K562 (cell line): ENCODE measurements around the gene BPIFB2. TPM values are rescaled to one million over a fixed set of nuclear protein-coding genes. Genes with fewer than 3 reads are reported as not detected.

Experiments used
- ATAC-seq: fragments of 200-7000 bp; cut with Tn5 transposase; 3 replicates; pipeline ENCODE4 v1.9.1; 2020; ENCODE audit warnings: moderate library complexity
- BruUV-seq: library from RNA; stranded (reverse); fragments of 400-500 nt; replicated peaks from 2 replicates; lab custom pipeline; 2021; lab: Mats Ljungman, UMichigan
- CTCF ChIA-PET: fragments of 300-600 bp; formaldehyde crosslinking; extraction: SDS; loops from one replicate; lab custom pipeline; 2021; ENCODE audit warnings: low intra/inter-chr PET ratio; lab: Yijun Ruan, JAX
- POLR2A ChIA-PET: fragments of 300-600, 350-650 bp; sonication (Branson Sonifier 250); formaldehyde crosslinking; extraction: SDS; loops from one replicate; lab custom pipeline; 2021; ENCODE audit warnings: antibody characterized with exemption, inconsistent platforms; lab: Yijun Ruan, JAX
- DNase-seq, 4 experiments: peaks; one replicate each; pipeline versions ENCODE4 v3.0.0 to v3.0.0-alpha.2; 2011 to 2018; ENCODE audit warnings: low spot score in 3 of 4, mixed read lengths in 3 of 4; ENCODE audit errors: extremely low read depth in 1 of 4
- FAIRE-seq: peaks from 2 replicates; lab custom pipeline; 2011; peaks lifted over from hg19 to GRCh38; lab: Jason Lieb, UNC
- H2AFZ ChIP-seq: 2 replicates; pipeline ENCODE4 v1.6.0; 2011; ENCODE audit warnings: low read depth, low read length, control low read depth, inconsistent platforms
- H3K27ac ChIP-seq: fragments of 200-600 bp; 3 replicates; pipeline ENCODE4 v1.8.0; 2011; ENCODE audit warnings: low read depth, mild to moderate bottlenecking, control low read depth, inconsistent platforms, low read length, moderate library complexity, mixed read lengths; ENCODE audit errors: extremely low read depth
- H3K27me3 ChIP-seq, 2 experiments: fragments of 300-600 bp in 1 of 2; 2 replicates in 1 of 2; 3 replicates in 1 of 2; pipeline versions ENCODE4 v1.6.0 to v1.8.0; 2011; ENCODE audit warnings: inconsistent platforms in 2 of 2, low read length in 2 of 2, mild to moderate bottlenecking in 1 of 2, mixed read lengths in 1 of 2, moderate library complexity in 1 of 2; ENCODE audit not compliant: control insufficient read depth in 2 of 2, insufficient read depth in 2 of 2
- H3K36me3 ChIP-seq: fragments of 300-600 bp; 3 replicates; pipeline ENCODE4 v1.8.0; 2011; ENCODE audit warnings: mild to moderate bottlenecking, low read length, inconsistent platforms; ENCODE audit not compliant: control insufficient read depth, insufficient read depth
- H3K4me1 ChIP-seq, 2 experiments: fragments of 200-600 bp in 1 of 2; replicated peaks in 1 of 2; 2 replicates in 1 of 2; 3 replicates in 1 of 2; pipeline versions ENCODE4 v1.5.1 to v1.8.0; 2011; ENCODE audit warnings: inconsistent platforms in 2 of 2, low read length in 2 of 2, mild to moderate bottlenecking in 1 of 2, mixed read lengths in 1 of 2, moderate library complexity in 1 of 2; ENCODE audit not compliant: control insufficient read depth in 2 of 2, insufficient read depth in 2 of 2
- H3K4me2 ChIP-seq: 2 replicates; pipeline ENCODE4 v1.6.1; 2011; ENCODE audit warnings: low read length, control low read depth, inconsistent platforms, mixed read lengths; ENCODE audit not compliant: insufficient read depth
- H3K4me3 ChIP-seq: fragments of 200-600 bp; sonication (generic), shearing (Covaris generic); 2 replicates; pipeline ENCODE4 v1.5.1; 2016; ENCODE audit warnings: control low read depth, inconsistent platforms
- H3K79me2 ChIP-seq: fragments of 200-600 bp; 3 replicates; pipeline ENCODE4 v1.8.0; 2011; ENCODE audit warnings: low read length, inconsistent platforms; ENCODE audit not compliant: control insufficient read depth, insufficient read depth
- H3K9ac ChIP-seq, 2 experiments: 2 replicates each; pipeline versions ENCODE4 v1.6.0 to v1.6.1; 2011; ENCODE audit warnings: low read depth in 2 of 2, low read length in 2 of 2, control low read depth in 1 of 2, inconsistent platforms in 1 of 2, mild to moderate bottlenecking in 1 of 2, mixed read lengths in 1 of 2; ENCODE audit not compliant: insufficient read depth in 1 of 2
- H3K9me1 ChIP-seq: one replicate; pipeline ENCODE4 v1.6.0; 2011; ENCODE audit warnings: inconsistent platforms, mild to moderate bottlenecking, low read length, moderate library complexity; ENCODE audit not compliant: control insufficient read depth, insufficient read depth
- H3K9me3 ChIP-seq: replicated peaks from 2 replicates; pipeline ENCODE4 v1.5.1; 2011; ENCODE audit warnings: low read depth, low read length, inconsistent platforms; ENCODE audit not compliant: control insufficient read depth, insufficient read depth
- H4K20me1 ChIP-seq: replicated peaks from 2 replicates; pipeline ENCODE4 v1.6.1; 2011; ENCODE audit warnings: low read length, inconsistent platforms, mixed read lengths; ENCODE audit not compliant: control insufficient read depth, insufficient read depth
- ATF3 ChIP-seq, 2 experiments: fragments of 450-650 bp in 1 of 2; sonication (generic) in 1 of 2; formaldehyde crosslinking in 1 of 2; IDR thresholded peaks in 1 of 2; conservative IDR thresholded peaks in 1 of 2; 2 replicates each; pipeline versions ENCODE4 v1.6.1 to v1.8.1; 2016 to 2023; ENCODE audit warnings: mild to moderate bottlenecking in 2 of 2, moderate library complexity in 2 of 2, inconsistent platforms in 1 of 2, missing genetic modification reagents in 1 of 2
- CBX5 ChIP-seq: IDR thresholded peaks from 2 replicates; pipeline ENCODE4 v1.6.1; 2014; ENCODE audit warnings: low read depth, borderline replicate concordance
- GTF2F1 ChIP-seq: IDR thresholded peaks from 2 replicates; pipeline ENCODE4 v1.6.1; 2011; ENCODE audit warnings: low read depth, low read length, improper control_type of control experiment
- HDAC6 ChIP-seq: IDR thresholded peaks from 2 replicates; pipeline ENCODE4 v1.6.1; 2012; ENCODE audit warnings: low read depth, mild to moderate bottlenecking, control low read depth, inconsistent platforms, low read length, moderate library complexity
- LEF1 ChIP-seq: fragments of 450-650 bp; IDR thresholded peaks from 2 replicates; pipeline ENCODE4 v1.6.1; 2016; ENCODE audit warnings: mild to moderate bottlenecking
- MCM3 ChIP-seq: fragments of 450-650 bp; IDR thresholded peaks from 2 replicates; pipeline ENCODE4 v1.6.1; 2016
- SRSF1 ChIP-seq: fragments of 200-400 bp; formaldehyde crosslinking; IDR thresholded peaks from 2 replicates; pipeline ENCODE4 v1.6.1; 2017; ENCODE audit warnings: mild to moderate bottlenecking, low read depth, low read length, moderate library complexity
- STAG1 ChIP-seq: sonication (generic); formaldehyde crosslinking; IDR thresholded peaks from 2 replicates; pipeline ENCODE4 v1.5.0; 2020; ENCODE audit warnings: missing genetic modification reagents, borderline replicate concordance
- TCFL5 ChIP-seq: fragments of 250-450 bp; sonication (Bioruptor Pico); conservative IDR thresholded peaks from 2 replicates; pipeline ENCODE4 v1.6.1; 2021; ENCODE audit warnings: mild to moderate bottlenecking, moderate library complexity, matching md5 sums
- TEAD2 ChIP-seq: fragments of 450-650 bp; IDR thresholded peaks from 2 replicates; pipeline ENCODE4 v1.6.1; 2016; ENCODE audit warnings: missing genetic modification characterization, control low read depth, missing compliant biosample characterization
- U2AF1 ChIP-seq: fragments of 200-400 bp; formaldehyde crosslinking; optimal IDR thresholded peaks from 2 replicates; pipeline ENCODE3; 2017; ENCODE audit warnings: mild to moderate bottlenecking, low read depth, low read length, moderate library complexity
- WHSC1 ChIP-seq: IDR thresholded peaks from one replicate; pipeline ENCODE4 v1.6.1; 2012; ENCODE audit warnings: low read length, control low read depth, inconsistent platforms
- ZNF174 ChIP-seq: fragments of 250-450 bp; sonication (Bioruptor Pico); IDR thresholded peaks from 2 replicates; pipeline ENCODE4 v1.4.0; 2020; ENCODE audit warnings: mild to moderate bottlenecking
- ZNF398 ChIP-seq: fragments of 250-450 bp; sonication (Bioruptor Pico); IDR thresholded peaks from 2 replicates; pipeline ENCODE4 v1.8.0; 2021; ENCODE audit warnings: moderate library complexity, mild to moderate bottlenecking, inconsistent platforms
- ZNF445 ChIP-seq: fragments of 250-450 bp; sonication (Bioruptor Pico); IDR thresholded peaks from 2 replicates; pipeline ENCODE4 v1.4.0; 2020; ENCODE audit warnings: low read depth, mild to moderate bottlenecking, moderate library complexity
- ZNF699 ChIP-seq: fragments of 250-450 bp; sonication (Bioruptor Pico); IDR thresholded peaks from 2 replicates; pipeline ENCODE4 v1.8.0; 2021; ENCODE audit warnings: mild to moderate bottlenecking, moderate library complexity; ENCODE audit not compliant: insufficient replicate concordance
- ZNF75A ChIP-seq: fragments of 450-650 bp; formaldehyde crosslinking; IDR thresholded peaks from 2 replicates; pipeline ENCODE4 v1.4.0; 2020; ENCODE audit warnings: mild to moderate bottlenecking
- WGBS: fragments of 100-300 bp; shearing (Covaris generic); methylation state at CpG from one replicate; pipeline ENCODE4 v1.1.6; 2016; ENCODE audit warnings: low coverage, mixed read lengths; ENCODE audit not compliant: insufficient coverage; ENCODE audit errors: missing lambda C conversion rate; 5-methylcytosine and 5-hydroxymethylcytosine counted together
- in situ Hi-C: fragments of 300-500 bp; cut with MboI; formaldehyde crosslinking; loops from 4 replicates; pipeline ENCODE4 v1.15.0; 2018; ENCODE audit warnings: inconsistent platforms, mixed read lengths
- intact Hi-C: fragments of 100-400 bp; cut with micrococcal nuclease; formaldehyde crosslinking; loops from 2 replicates; pipeline ENCODE4 v1.14.2; 2022
- polyA plus RNA-seq, 8 experiments: library from polyadenylated mRNA; depleted of rRNA in 4 of 8; stranded (reverse) in 5 of 8; unstranded in 3 of 8; fragments of >200 nt; fragmentation: Nextera tagmentation in 2 of 8; fragmentation: Illumina TruSeq in 1 of 8; extraction: Ambion mirVana in 2 of 8; extraction: Trizol in 1 of 8; gene quantifications; 2 replicates each; pipeline versions ENCODE4 v1.2.1 to v1.2.3, GENCODE V29; 2011 to 2014; ENCODE audit warnings: inconsistent platforms in 1 of 8, missing spikeins in 1 of 8
- total RNA-seq, 7 experiments: library from RNA; depleted of rRNA in 6 of 7; stranded (reverse); fragments of >200 nt in 6 of 7; fragmentation: Illumina TruSeq in 2 of 7; extraction: Trizol in 2 of 7; gene quantifications; 2 replicates each; pipeline versions ENCODE4 v1.2.1 to v1.2.3, GENCODE V29; 2011 to 2021; ENCODE audit warnings: low replicate concordance in 1 of 7

BPIFB2 gene
- total and polyA plus RNA-seq, 9 of the 15 experiments (the other 6 are each of a cell fraction or from before 2014, with no cell fraction given): not detected

GRCh38 chr20:33015700-33016580 is 8.4 kb downstream of the BPIFB2 start (continued):
- TF ChIP-seq ZNF398 (CRISPR knock-in tag) (no peak), ZNF174 (CRISPR knock-in tag) (no peak)
- TF ChIP-seq, all 486 proteins: peak for 0

GRCh38 chr20:33016581-33017109 is 9.1 kb downstream of the BPIFB2 start:
- peaks cover 7 to 47% of the 10 kb centered on the region in 2 experiments; a peak in 4 of 5 replicates for H3K27me3 ChIP-seq
- H2AFZ ChIP-seq: no peak overlapping the region
- ChIA-PET CTCF (no interaction called here), POLR2A (interaction anchor here (0.6 kb wide), 1 partner anchor 250 kb away, joined by 3 read pairs; no protein-coding TSS in a partner anchor)
- peaks cover 0 to 3% of the 10 kb centered on the region in 2 experiments; a peak in 1 of 5 replicates for H3K4me1 ChIP-seq
- 1% methylated on average over 6 of the region's 7 CpGs for WGBS
- FAIRE-seq: no peak
- no peaks in the 10 kb centered on the region; the same call in 1 of the 2 replicates for H4K20me1 ChIP-seq
- no peak overlapping the region for H3K9ac ChIP-seq
- H3K27ac ChIP-seq: no peak overlapping the region
- H3K4me3 ChIP-seq: no peak overlapping the region
- no peaks in the 10 kb centered on the region for H3K36me3 ChIP-seq
- H3K79me2 ChIP-seq: no peaks in the 10 kb centered on the region
- no peak overlapping the region for H3K4me2 ChIP-seq
- intact Hi-C loops: no loop called here
- no TSS peak for BruUV-seq
- no peaks in the 10 kb centered on the region for H3K9me3 ChIP-seq
- no peak for DNase-seq
- in situ Hi-C loops: no loop called here
- no peak for ATAC-seq
- peaks cover 2% of the 10 kb centered on the region for H3K9me1 ChIP-seq
- TF ChIP-seq LEF1 (no peak), ZNF75A (CRISPR knock-in tag) (no peak), HDAC6 (no peak), MCM3 (no peak), SRSF1 (no peak), ZNF699 (CRISPR knock-in tag) (no peak), U2AF1 (no peak), WHSC1 (no peak), TEAD2 (tag) (no peak), TCFL5 (CRISPR knock-in tag) (no peak), GTF2F1 (no peak), STAG1 (CRISPR knock-in tag) (no peak), CBX5 (no peak), ATF3 (IDR thresholded peaks at IDR 0.05) (no peak), ATF3 (CRISPR knock-in tag; conservative IDR thresholded peaks at IDR 0.05) (no peak), ZNF445 (CRISPR knock-in tag) (no peak)
